Measurements from ENCODE around the gene RNF212B.

DNA sequence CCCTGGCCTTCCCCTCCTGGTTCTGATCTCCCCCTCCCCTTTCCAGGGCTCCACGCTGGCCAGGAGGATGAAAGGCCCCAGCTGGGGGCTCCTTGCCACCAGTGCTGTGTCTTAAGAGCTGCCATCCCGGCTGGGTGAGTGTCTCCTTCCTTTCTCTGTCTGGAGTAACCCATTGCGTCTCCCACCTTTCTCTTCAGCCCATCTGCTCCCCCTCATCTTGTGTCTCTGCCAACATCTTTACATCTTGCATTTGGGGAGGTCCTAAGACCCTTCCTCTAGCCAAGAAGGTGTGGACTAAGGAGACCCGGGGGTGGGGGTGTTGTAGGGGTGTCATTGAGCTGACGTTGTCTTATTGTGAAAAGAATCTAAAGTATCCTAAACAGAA is 69.4 kb downstream of the RNF212B start:
- TF ChIP-seq POLR2AphosphoS5 (IDR thresholded peaks at IDR 0.05) (no peak), EP300 (conservative IDR thresholded peaks at IDR 0.05; ENCODE audit: poor library complexity, severe bottlenecking) (no peak), TAF1 (IDR thresholded peaks at IDR 0.05; ENCODE audit: low read depth) (no peak)
- TF ChIP-seq, protein P1, sequence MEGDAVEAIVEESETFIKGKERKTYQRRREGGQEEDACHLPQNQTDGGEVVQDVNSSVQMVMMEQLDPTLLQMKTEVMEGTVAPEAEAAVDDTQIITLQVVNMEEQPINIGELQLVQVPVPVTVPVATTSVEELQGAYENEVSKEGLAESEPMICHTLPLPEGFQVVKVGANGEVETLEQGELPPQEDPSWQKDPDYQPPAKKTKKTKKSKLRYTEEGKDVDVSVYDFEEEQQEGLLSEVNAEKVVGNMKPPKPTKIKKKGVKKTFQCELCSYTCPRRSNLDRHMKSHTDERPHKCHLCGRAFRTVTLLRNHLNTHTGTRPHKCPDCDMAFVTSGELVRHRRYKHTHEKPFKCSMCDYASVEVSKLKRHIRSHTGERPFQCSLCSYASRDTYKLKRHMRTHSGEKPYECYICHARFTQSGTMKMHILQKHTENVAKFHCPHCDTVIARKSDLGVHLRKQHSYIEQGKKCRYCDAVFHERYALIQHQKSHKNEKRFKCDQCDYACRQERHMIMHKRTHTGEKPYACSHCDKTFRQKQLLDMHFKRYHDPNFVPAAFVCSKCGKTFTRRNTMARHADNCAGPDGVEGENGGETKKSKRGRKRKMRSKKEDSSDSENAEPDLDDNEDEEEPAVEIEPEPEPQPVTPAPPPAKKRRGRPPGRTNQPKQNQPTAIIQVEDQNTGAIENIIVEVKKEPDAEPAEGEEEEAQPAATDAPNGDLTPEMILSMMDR (IDR thresholded peaks at IDR 0.05; ENCODE audit: poor library complexity, severe bottlenecking), result no peak
